CD4-positive, alpha-beta T cell (primary cell): ENCODE measurements around the gene LCK. TPM values are rescaled to one million over a fixed set of nuclear protein-coding genes. Genes with fewer than 3 reads are reported as not detected.

Experiments used
- ATAC-seq: fragments of 200-7000 bp; cut with Tn5 transposase; one replicate; pipeline ENCODE4 v1.10.0; 2022; ENCODE audit warnings: mild to moderate bottlenecking; ENCODE audit not compliant: poor library complexity
- CTCF ChIA-PET: fragments of 350-600 bp; sonication (Branson Sonifier 250); formaldehyde crosslinking; loops from one replicate; lab custom pipeline; 2021; ENCODE audit warnings: antibody characterized with exemption, inconsistent platforms; lab: Charles Lee
- POLR2A ChIA-PET: fragments of 350-600 bp; sonication (Branson Sonifier 250); formaldehyde crosslinking; loops from one replicate; lab custom pipeline; 2021; ENCODE audit warnings: antibody characterized with exemption, inconsistent platforms; lab: Charles Lee
- DNase-seq, 14 experiments: peaks; one replicate each; pipeline ENCODE4 v3.0.0-alpha.2; 2013 to 2020; ENCODE audit warnings: mixed read lengths in 2 of 14
- H3K27ac ChIP-seq, 2 donors: one replicate each; pipeline versions ENCODE4 v1.5.1 to v1.7.0; 2013; ENCODE audit warnings: low read length in 2 of 2, low read depth in 1 of 2, mild to moderate bottlenecking in 1 of 2
- H3K27me3 ChIP-seq, 2 experiments: 1 replicate in 1 of 2; 2 replicates in 1 of 2; pipeline versions ENCODE4 v1.6.1 to v1.7.0; 2013; ENCODE audit warnings: low read length in 2 of 2, control low read depth in 1 of 2, mild to moderate bottlenecking in 1 of 2, moderate library complexity in 1 of 2; ENCODE audit not compliant: insufficient read depth in 2 of 2, control insufficient read depth in 1 of 2
- H3K36me3 ChIP-seq: one replicate; pipeline ENCODE4 v1.6.1; 2013; ENCODE audit warnings: low read length, control low read depth; ENCODE audit not compliant: insufficient read depth
- H3K4me1 ChIP-seq: one replicate; pipeline ENCODE4 v1.6.1; 2013; ENCODE audit warnings: low read length, control low read depth; ENCODE audit not compliant: insufficient read depth
- H3K4me3 ChIP-seq: one replicate; pipeline ENCODE4 v1.5.1; 2013; ENCODE audit warnings: mild to moderate bottlenecking, low read length, moderate library complexity
- H3K9me3 ChIP-seq, 2 experiments: 1 replicate in 1 of 2; 2 replicates in 1 of 2; pipeline versions ENCODE4 v1.6.1 to v1.7.0; 2013; ENCODE audit warnings: low read length in 2 of 2, mild to moderate bottlenecking in 2 of 2, control low read depth in 1 of 2, moderate library complexity in 1 of 2; ENCODE audit not compliant: control insufficient read depth in 1 of 2, insufficient read depth in 1 of 2
- H3K27ac Mint-ChIP-seq: one replicate; pipeline ENCODE4 v1.8.0; 2020; ENCODE audit warnings: mixed read lengths
- H3K27me3 Mint-ChIP-seq: one replicate; pipeline ENCODE4 v1.8.0; 2021; ENCODE audit warnings: mixed read lengths
- H3K36me3 Mint-ChIP-seq: one replicate; pipeline ENCODE4 v1.8.0; 2021; ENCODE audit warnings: low read depth, mixed read lengths
- H3K4me1 Mint-ChIP-seq: one replicate; pipeline ENCODE4 v1.8.0; 2021; ENCODE audit warnings: low read depth, mixed read lengths
- H3K4me3 Mint-ChIP-seq: one replicate; pipeline ENCODE4 v1.8.0; 2020; ENCODE audit warnings: mild to moderate bottlenecking, mixed read lengths
- H3K9me3 Mint-ChIP-seq: one replicate; pipeline ENCODE4 v1.8.0; 2020; ENCODE audit warnings: mixed read lengths
- intact Hi-C, 2 experiments: fragments of 100-400 bp; cut with DNase I in 1 of 2; cut with micrococcal nuclease in 1 of 2; formaldehyde crosslinking; loops; one replicate each; pipeline versions ENCODE4 v1.15.1 to v1.9.0; 2023 to 2025; cut with DNase I, micrococcal nuclease
- total RNA-seq, 174 experiments: library from RNA in 2 of 174; stranded (reverse) in 2 of 174; gene quantifications; one replicate each; pipeline ENCODE4 v1.2.3 and lab custom pipeline; 2021 to 2026
- TF ChIP-seq, protein P1 (sequence below): fragments of 200-600 bp; IDR thresholded peaks from one replicate; pipeline ENCODE4 v1.8.0; 2022; ENCODE audit warnings: antibody characterized with exemption, mild to moderate bottlenecking

LCK gene
- total RNA-seq, 2 experiments from 2014 or later: 187 to 188 TPM

DNA sequence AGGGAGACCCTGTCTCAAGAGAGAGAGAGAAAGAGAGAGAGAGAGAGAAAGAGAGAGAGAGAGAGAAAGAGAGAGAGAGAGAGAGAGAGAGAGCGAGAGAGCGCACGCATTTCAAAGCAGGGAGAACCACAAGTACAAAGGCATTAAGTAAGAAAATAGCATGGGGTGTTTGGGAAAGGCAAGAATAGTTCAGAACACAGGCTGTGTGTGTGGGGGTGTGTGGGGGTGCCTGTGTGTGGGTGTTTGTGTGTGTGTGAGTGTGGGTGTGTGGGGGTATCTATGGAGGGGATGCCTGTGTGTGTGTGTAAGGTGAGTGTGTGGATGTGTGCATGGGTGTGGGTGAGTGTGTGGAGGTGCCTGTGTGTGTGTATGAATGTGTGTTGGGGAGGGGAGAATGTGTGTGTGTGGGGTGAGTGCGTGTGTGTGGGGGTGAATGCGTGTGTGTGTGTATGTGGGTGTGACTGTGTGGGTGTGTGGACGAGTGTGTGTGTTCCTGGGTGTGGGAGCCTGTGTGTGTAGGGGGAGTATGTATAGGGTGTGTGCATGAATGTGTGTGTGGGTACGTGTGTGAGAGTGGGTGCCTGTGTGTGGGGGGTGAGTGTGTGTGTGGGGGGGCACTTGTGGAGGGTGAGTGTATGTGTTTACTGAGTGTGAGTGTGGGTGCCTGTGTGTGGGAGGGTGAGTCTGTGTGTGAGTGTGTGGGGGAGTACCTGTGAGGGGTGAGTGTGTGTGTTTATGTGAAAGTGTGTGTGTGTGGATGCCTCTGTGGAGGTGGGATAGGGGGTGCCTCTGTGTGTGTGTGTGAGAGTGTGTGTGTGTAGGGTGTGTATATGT lies 21.7 kb downstream of the LCK start:
- ATAC-seq: peak; percentile 1
- TF ChIP-seq, protein P1, sequence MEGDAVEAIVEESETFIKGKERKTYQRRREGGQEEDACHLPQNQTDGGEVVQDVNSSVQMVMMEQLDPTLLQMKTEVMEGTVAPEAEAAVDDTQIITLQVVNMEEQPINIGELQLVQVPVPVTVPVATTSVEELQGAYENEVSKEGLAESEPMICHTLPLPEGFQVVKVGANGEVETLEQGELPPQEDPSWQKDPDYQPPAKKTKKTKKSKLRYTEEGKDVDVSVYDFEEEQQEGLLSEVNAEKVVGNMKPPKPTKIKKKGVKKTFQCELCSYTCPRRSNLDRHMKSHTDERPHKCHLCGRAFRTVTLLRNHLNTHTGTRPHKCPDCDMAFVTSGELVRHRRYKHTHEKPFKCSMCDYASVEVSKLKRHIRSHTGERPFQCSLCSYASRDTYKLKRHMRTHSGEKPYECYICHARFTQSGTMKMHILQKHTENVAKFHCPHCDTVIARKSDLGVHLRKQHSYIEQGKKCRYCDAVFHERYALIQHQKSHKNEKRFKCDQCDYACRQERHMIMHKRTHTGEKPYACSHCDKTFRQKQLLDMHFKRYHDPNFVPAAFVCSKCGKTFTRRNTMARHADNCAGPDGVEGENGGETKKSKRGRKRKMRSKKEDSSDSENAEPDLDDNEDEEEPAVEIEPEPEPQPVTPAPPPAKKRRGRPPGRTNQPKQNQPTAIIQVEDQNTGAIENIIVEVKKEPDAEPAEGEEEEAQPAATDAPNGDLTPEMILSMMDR: no peak
- intact Hi-C loops: loop anchor here (1.0 to 10.0 kb wide), 3 partner anchors 22 to 48 kb away; partner anchors contain the start of genes EIF3I (in 1 of the 2), LCK (in 1 of the 2) and TMEM234 (in 1 of the 2)
- DNase-seq: peak in 5 of 14 experiments; percentile 31 to 61 (median 51)
- POLR2A ChIA-PET: interaction anchor here (1.3 to 20.9 kb wide), 10 partner anchors 9 to 63 kb away, joined by 3 to 543 read pairs (median 10); partner anchors contain the start of genes FAM167B, LCK and MARCKSL1
- no peaks in the 10 kb centered on the region for H3K27me3 ChIP-seq
- Mint-ChIP-seq H3K4me1 (peaks cover 52% of the 10 kb centered on the region), H3K4me3 (peak overlapping the region; percentile 87), H3K27ac (peak overlapping the region; percentile 93), H3K27me3 (no peaks in the 10 kb centered on the region), H3K36me3 (peaks cover 70% of the 10 kb centered on the region), H3K9me3 (no peaks in the 10 kb centered on the region)
- no peaks in the 10 kb centered on the region for H3K9me3 ChIP-seq
- H3K4me1 ChIP-seq: peaks cover 83% of the 10 kb centered on the region
- peak overlapping the region; percentile 60 to 78 for H3K27ac ChIP-seq
- H3K36me3 ChIP-seq: peaks cover 49% of the 10 kb centered on the region
- peak overlapping the region; percentile 44 for H3K4me3 ChIP-seq
- CTCF ChIA-PET: interaction anchor here (0.5 to 1.7 kb wide), 6 partner anchors 13 to 33 kb away, joined by 3 to 9 read pairs (median 4); no protein-coding TSS in a partner anchor

DNA sequence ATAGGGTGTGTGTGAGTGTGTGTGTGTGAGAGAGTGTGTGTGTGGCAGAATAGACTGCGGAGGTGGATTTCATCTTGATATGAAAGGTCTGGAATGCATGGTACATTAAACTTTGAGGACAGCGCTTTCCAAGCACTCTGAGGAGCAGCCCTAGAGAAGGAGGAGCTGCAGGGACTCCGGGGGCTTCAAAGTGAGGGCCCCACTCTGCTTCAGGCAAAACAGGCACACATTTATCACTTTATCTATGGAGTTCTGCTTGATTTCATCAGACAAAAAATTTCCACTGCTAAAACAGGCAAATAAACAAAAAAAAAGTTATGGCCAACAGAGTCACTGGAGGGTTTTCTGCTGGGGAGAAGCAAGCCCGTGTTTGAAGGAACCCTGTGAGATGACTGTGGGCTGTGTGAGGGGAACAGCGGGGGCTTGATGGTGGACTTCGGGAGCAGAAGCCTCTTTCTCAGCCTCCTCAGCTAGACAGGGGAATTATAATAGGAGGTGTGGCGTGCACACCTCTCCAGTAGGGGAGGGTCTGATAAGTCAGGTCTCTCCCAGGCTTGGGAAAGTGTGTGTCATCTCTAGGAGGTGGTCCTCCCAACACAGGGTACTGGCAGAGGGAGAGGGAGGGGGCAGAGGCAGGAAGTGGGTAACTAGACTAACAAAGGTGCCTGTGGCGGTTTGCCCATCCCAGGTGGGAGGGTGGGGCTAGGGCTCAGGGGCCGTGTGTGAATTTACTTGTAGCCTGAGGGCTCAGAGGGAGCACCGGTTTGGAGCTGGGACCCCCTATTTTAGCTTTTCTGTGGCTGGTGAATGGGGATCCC lies 22.5 kb downstream of the LCK start:
- DNase-seq: peak; percentile 51 to 92 (median 84)
- intact Hi-C loops: loop anchor here (1.0 to 10.0 kb wide), 5 partner anchors 17 to 49 kb away; partner anchors contain the start of genes EIF3I (in 1 of the 2), LCK (in 1 of the 2) and TMEM234 (in 1 of the 2)
- H3K4me3 ChIP-seq: peak overlapping the region; percentile 44
- no peaks in the 10 kb centered on the region for H3K27me3 ChIP-seq
- H3K36me3 ChIP-seq: peaks cover 57% of the 10 kb centered on the region
- Mint-ChIP-seq H3K27me3 (no peaks in the 10 kb centered on the region), H3K4me3 (peak overlapping the region; percentile 87), H3K36me3 (peaks cover 78% of the 10 kb centered on the region), H3K27ac (peak overlapping the region; percentile 93), H3K4me1 (peaks cover 56% of the 10 kb centered on the region), H3K9me3 (no peaks in the 10 kb centered on the region)
- H3K9me3 ChIP-seq: no peaks in the 10 kb centered on the region
- CTCF ChIA-PET: interaction anchor here (0.5 to 1.7 kb wide), 5 partner anchors 15 to 34 kb away, joined by 4 to 9 read pairs (median 4); no protein-coding TSS in a partner anchor
- peak overlapping the region; percentile 60 to 78 for H3K27ac ChIP-seq
- POLR2A ChIA-PET: interaction anchor here (0.9 to 3.1 kb wide), 18 partner anchors 9 to 377 kb away, joined by 3 to 80 read pairs (median 5); partner anchors contain the start of genes BSDC1, FAM167B, LCK and MARCKSL1
- TF ChIP-seq, protein P1: no peak
- H3K4me1 ChIP-seq: peaks cover 76% of the 10 kb centered on the region
- peak; percentile 89 for ATAC-seq
